Neural progenitor cell (in vitro differentiated cells): Measurements from ENCODE around the gene OGDH. TPM values are rescaled to one million over a fixed set of nuclear protein-coding genes. Genes with fewer than 3 reads are reported as not detected.

Source experiments
- DNase-seq: peaks from one replicate; pipeline ENCODE4 v3.0.0-alpha.2; 2016; ENCODE audit warnings: low spot score
- H2AFZ ChIP-seq: fragments of 200-600 bp; sonication (generic); replicated peaks from 2 replicates; pipeline ENCODE4 v1.6.1; 2016; ENCODE audit warnings: antibody characterized with exemption
- H3F3A ChIP-seq: fragments of 200-600 bp; sonication (generic); 2 replicates; pipeline ENCODE4 v1.6.1; 2016; ENCODE audit warnings: antibody characterized with exemption, low read depth
- H3K27ac ChIP-seq: fragments of 200-600 bp; sonication (generic); 2 replicates; pipeline ENCODE4 v1.5.1; 2016; ENCODE audit warnings: mild to moderate bottlenecking
- H3K27me3 ChIP-seq: fragments of 200-600 bp; sonication (generic); 2 replicates; pipeline ENCODE4 v1.6.1; 2016; ENCODE audit warnings: mild to moderate bottlenecking, moderate library complexity
- H3K36me3 ChIP-seq: fragments of 200-600 bp; sonication (generic); 2 replicates; pipeline ENCODE4 v1.5.1; 2016
- H3K4me1 ChIP-seq: fragments of 200-600 bp; sonication (generic); 2 replicates; pipeline ENCODE4 v1.6.1; 2016; ENCODE audit warnings: mixed run types
- H3K4me2 ChIP-seq: fragments of 200-600 bp; sonication (generic); 2 replicates; pipeline ENCODE4 v1.6.1; 2016
- H3K4me3 ChIP-seq: fragments of 200-600 bp; sonication (generic); 2 replicates; pipeline ENCODE4 v1.5.1; 2016
- H3K79me2 ChIP-seq: fragments of 200-600 bp; sonication (generic); 2 replicates; pipeline ENCODE4 v1.6.1; 2016; ENCODE audit warnings: low read depth
- H3K9ac ChIP-seq: fragments of 200-600 bp; sonication (generic); 2 replicates; pipeline ENCODE4 v1.6.1; 2016
- H3K9me3 ChIP-seq: fragments of 200-600 bp; sonication (generic); 2 replicates; pipeline ENCODE4 v1.5.1; 2016; ENCODE audit warnings: low read depth
- H4K20me1 ChIP-seq: fragments of 200-600 bp; sonication (generic); 2 replicates; pipeline ENCODE4 v1.6.1; 2016; ENCODE audit warnings: low read depth
- H3K27ac Mint-ChIP-seq: 3 replicates; pipeline ENCODE4 v1.8.0; 2021; ENCODE audit warnings: mixed read lengths
- H3K27me3 Mint-ChIP-seq: 2 replicates; pipeline ENCODE4 v1.8.0; 2022; ENCODE audit warnings: low read depth, mild to moderate bottlenecking, inconsistent platforms, moderate library complexity, mixed read lengths; ENCODE audit not compliant: insufficient read depth
- H3K36me3 Mint-ChIP-seq: 3 replicates; pipeline ENCODE4 v1.8.0; 2021; ENCODE audit warnings: mixed read lengths
- H3K4me1 Mint-ChIP-seq: 3 replicates; pipeline ENCODE4 v1.8.0; 2021; ENCODE audit warnings: mixed read lengths
- H3K4me3 Mint-ChIP-seq: 3 replicates; pipeline ENCODE4 v1.8.0; 2021; ENCODE audit warnings: mild to moderate bottlenecking, moderate library complexity, mixed read lengths
- H3K9me3 Mint-ChIP-seq: 3 replicates; pipeline ENCODE4 v1.8.0; 2020; ENCODE audit warnings: mixed read lengths
- EZH2 ChIP-seq: fragments of 200-600 bp; sonication (generic); IDR thresholded peaks from 2 replicates; pipeline ENCODE4 v1.6.1; 2017; ENCODE audit warnings: antibody characterized with exemption, mild to moderate bottlenecking, moderate library complexity
- EZH2phosphoT487 ChIP-seq: fragments of 200-600 bp; sonication (generic); IDR thresholded peaks from 2 replicates; pipeline ENCODE4 v1.6.1; 2017; ENCODE audit warnings: antibody characterized with exemption
- total RNA-seq: library from RNA; depleted of rRNA; stranded (reverse); fragments of >200 nt; gene quantifications from 2 replicates; pipeline ENCODE4 v1.2.3, GENCODE V29; 2015; ENCODE audit warnings: low replicate concordance
- TF ChIP-seq, protein P1 (sequence below): fragments of 200-600 bp; sonication (generic); IDR thresholded peaks from 2 replicates; pipeline ENCODE4 v1.5.1; 2017; ENCODE audit warnings: antibody characterized with exemption, mild to moderate bottlenecking

Gene OGDH
- total RNA-seq, 1 donor from 2014 or later: 25.2 TPM

DNA sequence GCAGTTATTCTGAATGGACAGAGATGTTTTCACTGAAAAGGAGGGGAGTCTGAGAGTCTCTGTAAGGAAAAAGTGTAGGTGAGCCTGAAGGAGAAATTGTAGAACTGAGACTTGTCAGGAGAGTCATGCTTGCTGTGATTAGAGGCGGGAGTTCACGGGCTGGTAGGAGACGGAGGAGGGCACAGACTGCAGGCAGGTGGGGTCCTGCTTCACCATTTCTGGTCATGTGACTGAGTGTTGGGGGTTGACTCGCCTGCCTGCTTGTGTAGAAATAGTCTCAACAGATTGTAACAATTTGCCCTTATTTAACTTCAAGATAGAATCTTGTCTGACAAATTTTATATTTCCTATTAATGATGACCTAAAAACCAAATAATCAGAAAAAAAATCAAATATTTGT, 70.3 kb downstream of the OGDH start:
- TF ChIP-seq, protein P1, sequence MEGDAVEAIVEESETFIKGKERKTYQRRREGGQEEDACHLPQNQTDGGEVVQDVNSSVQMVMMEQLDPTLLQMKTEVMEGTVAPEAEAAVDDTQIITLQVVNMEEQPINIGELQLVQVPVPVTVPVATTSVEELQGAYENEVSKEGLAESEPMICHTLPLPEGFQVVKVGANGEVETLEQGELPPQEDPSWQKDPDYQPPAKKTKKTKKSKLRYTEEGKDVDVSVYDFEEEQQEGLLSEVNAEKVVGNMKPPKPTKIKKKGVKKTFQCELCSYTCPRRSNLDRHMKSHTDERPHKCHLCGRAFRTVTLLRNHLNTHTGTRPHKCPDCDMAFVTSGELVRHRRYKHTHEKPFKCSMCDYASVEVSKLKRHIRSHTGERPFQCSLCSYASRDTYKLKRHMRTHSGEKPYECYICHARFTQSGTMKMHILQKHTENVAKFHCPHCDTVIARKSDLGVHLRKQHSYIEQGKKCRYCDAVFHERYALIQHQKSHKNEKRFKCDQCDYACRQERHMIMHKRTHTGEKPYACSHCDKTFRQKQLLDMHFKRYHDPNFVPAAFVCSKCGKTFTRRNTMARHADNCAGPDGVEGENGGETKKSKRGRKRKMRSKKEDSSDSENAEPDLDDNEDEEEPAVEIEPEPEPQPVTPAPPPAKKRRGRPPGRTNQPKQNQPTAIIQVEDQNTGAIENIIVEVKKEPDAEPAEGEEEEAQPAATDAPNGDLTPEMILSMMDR: no peak
- TF ChIP-seq EZH2 (no peak), EZH2phosphoT487 (no peak)
- Histone ChIP-seq H3K9me3 (no peaks in the 10 kb centered on the region), H3K79me2 (no peaks in the 10 kb centered on the region), H3K27me3 (no peaks in the 10 kb centered on the region), H3K4me2 (no peak overlapping the region), H4K20me1 (no peaks in the 10 kb centered on the region), H3K4me3 (no peak overlapping the region), H3F3A (no peaks in the 10 kb centered on the region), H3K9ac (no peak overlapping the region), H3K4me1 (no peaks in the 10 kb centered on the region), H3K27ac (no peak overlapping the region), H3K36me3 (no peaks in the 10 kb centered on the region), H2AFZ (no peak overlapping the region)
- H3K27me3 Mint-ChIP-seq: peaks cover 3% of the 10 kb centered on the region
- H3K4me1 Mint-ChIP-seq: no peaks in the 10 kb centered on the region
- no peak overlapping the region for H3K4me3 Mint-ChIP-seq
- no peak for DNase-seq
- H3K36me3 Mint-ChIP-seq: peaks cover 23% of the 10 kb centered on the region
- H3K9me3 Mint-ChIP-seq: no peaks in the 10 kb centered on the region
- no peak overlapping the region for H3K27ac Mint-ChIP-seq

DNA sequence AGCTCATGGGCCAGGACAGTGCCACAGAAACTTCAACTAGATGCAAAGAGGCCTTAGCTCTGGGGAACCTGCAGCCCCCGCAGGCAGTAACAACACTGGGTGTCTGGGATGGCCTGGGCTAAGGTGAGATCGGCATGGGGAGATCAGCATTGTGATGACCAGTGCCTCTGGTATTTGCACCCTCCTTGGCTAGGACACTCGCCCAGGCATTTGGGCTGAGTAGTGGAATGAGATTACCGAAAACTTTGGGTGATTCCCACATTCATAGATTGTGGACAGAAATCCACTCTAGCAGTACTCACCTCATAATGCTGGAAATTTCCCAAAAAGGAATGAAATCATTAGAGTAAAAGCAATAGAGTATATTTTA, 71.7 kb downstream of the OGDH start:
- no peaks in the 10 kb centered on the region for H3K9me3 ChIP-seq
- no peak for TF ChIP-seq EZH2phosphoT487
- no peak for TF ChIP-seq EZH2
- TF ChIP-seq, protein P1: no peak
- no peak overlapping the region for H3K4me3 ChIP-seq
- H3K27ac ChIP-seq: no peak overlapping the region
- H3K79me2 ChIP-seq: no peaks in the 10 kb centered on the region
- H4K20me1 ChIP-seq: no peaks in the 10 kb centered on the region
- no peak for DNase-seq
- peaks cover 18% of the 10 kb centered on the region for H3K36me3 Mint-ChIP-seq
- H3F3A ChIP-seq: no peaks in the 10 kb centered on the region
- no peaks in the 10 kb centered on the region for H3K27me3 Mint-ChIP-seq
- no peak overlapping the region for H2AFZ ChIP-seq
- no peaks in the 10 kb centered on the region for H3K36me3 ChIP-seq
- no peaks in the 10 kb centered on the region for H3K27me3 ChIP-seq
- no peak overlapping the region for H3K4me2 ChIP-seq
- H3K4me1 Mint-ChIP-seq: no peaks in the 10 kb centered on the region
- H3K4me3 Mint-ChIP-seq: no peak overlapping the region
- H3K9me3 Mint-ChIP-seq: no peaks in the 10 kb centered on the region
- H3K9ac ChIP-seq: no peak overlapping the region
- H3K4me1 ChIP-seq: no peaks in the 10 kb centered on the region
- no peak overlapping the region for H3K27ac Mint-ChIP-seq

DNA sequence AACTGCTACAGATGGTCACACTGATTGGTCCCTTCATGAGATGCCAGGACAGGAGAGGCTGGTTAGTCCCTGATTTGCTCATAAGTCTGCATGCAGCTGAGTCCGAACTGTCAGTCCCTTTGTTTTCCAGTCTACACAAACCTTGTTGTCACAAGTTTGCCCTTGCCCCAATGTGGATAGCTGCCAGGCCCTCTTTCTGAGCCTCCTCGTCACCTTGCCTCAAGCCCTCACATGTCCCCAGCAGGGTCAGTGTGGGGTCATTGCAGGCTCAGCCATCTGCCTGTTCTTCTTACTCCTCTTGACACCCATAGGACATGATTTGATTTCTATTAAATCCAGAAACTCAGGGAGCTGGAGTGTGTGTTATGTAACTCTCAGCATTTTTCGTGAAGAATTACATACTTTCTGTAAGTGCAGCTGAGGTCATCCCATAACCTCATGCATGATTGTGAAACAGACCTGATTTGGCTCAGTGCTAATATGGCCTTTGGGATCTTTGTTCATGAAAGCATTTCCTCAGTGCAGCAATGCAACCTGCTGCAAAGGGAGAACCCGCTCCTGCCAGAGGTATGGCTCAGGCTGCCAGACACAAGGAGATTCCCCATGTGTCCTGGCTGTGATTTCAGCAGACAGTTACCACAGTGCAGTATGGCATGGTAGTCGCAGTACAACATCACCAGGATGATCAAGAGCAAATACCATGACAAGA, 72.2 kb downstream of the OGDH start:
- no peak overlapping the region for H3K4me3 ChIP-seq
- no peak overlapping the region for H2AFZ ChIP-seq
- Mint-ChIP-seq H3K4me1 (no peaks in the 10 kb centered on the region), H3K36me3 (peaks cover 18% of the 10 kb centered on the region), H3K9me3 (no peaks in the 10 kb centered on the region), H3K27ac (peak overlapping the region; percentile 92), H3K4me3 (no peak overlapping the region), H3K27me3 (no peaks in the 10 kb centered on the region)
- no peaks in the 10 kb centered on the region for H4K20me1 ChIP-seq
- DNase-seq: no peak
- H3K36me3 ChIP-seq: no peaks in the 10 kb centered on the region
- no peak overlapping the region for H3K9ac ChIP-seq
- H3K27ac ChIP-seq: no peak overlapping the region
- H3K79me2 ChIP-seq: no peaks in the 10 kb centered on the region
- H3F3A ChIP-seq: no peaks in the 10 kb centered on the region
- no peaks in the 10 kb centered on the region for H3K9me3 ChIP-seq
- TF ChIP-seq EZH2phosphoT487: no peak
- no peak overlapping the region for H3K4me2 ChIP-seq
- no peaks in the 10 kb centered on the region for H3K27me3 ChIP-seq
- H3K4me1 ChIP-seq: no peaks in the 10 kb centered on the region

DNA sequence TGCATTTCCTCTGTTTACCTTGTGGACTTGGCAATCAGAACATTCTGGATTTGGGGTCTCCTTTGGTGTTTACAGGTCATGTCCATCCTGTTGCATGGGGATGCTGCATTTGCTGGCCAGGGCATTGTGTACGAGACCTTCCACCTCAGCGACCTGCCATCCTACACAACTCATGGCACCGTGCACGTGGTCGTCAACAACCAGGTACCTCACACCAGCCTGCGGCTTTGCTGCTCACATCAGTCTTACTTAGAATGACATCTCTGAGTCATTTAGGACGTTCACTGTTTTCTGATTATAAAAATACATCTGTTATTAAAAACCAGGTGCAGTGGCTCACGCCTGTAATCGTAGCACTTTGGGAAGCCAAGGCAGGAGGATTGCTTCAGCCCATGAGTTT, 75.2 kb downstream of the OGDH start:
- no peak overlapping the region for H3K27ac Mint-ChIP-seq
- no peaks in the 10 kb centered on the region for H3K9me3 Mint-ChIP-seq
- no peak overlapping the region for H3K27ac ChIP-seq
- H3K27me3 ChIP-seq: no peaks in the 10 kb centered on the region
- H3K4me1 ChIP-seq: no peaks in the 10 kb centered on the region
- H3K9me3 ChIP-seq: no peaks in the 10 kb centered on the region
- no peak overlapping the region for H2AFZ ChIP-seq
- H3K27me3 Mint-ChIP-seq: no peaks in the 10 kb centered on the region
- H3K4me3 Mint-ChIP-seq: no peak overlapping the region
- no peaks in the 10 kb centered on the region for H3K4me1 Mint-ChIP-seq
- no peak overlapping the region for H3K4me3 ChIP-seq
- H3K79me2 ChIP-seq: no peaks in the 10 kb centered on the region
- H4K20me1 ChIP-seq: no peaks in the 10 kb centered on the region
- no peaks in the 10 kb centered on the region for H3F3A ChIP-seq
- H3K9ac ChIP-seq: no peak overlapping the region
- TF ChIP-seq EZH2: no peak
- TF ChIP-seq, protein P1: no peak
- no peak for TF ChIP-seq EZH2phosphoT487
- no peak overlapping the region for H3K4me2 ChIP-seq
- no peaks in the 10 kb centered on the region for H3K36me3 ChIP-seq
- peaks cover 19% of the 10 kb centered on the region for H3K36me3 Mint-ChIP-seq
- no peak for DNase-seq
